GM21447 (cell line): ENCODE data around the gene RASSF7.
"Not testable (repeated sequence)": the region's sequence is repeated elsewhere in the genome, so short reads cannot be mapped to it uniquely, and the experiment has no call there.

ENCODE experiments used
- ATAC-seq: cut with Tn5 transposase; IDR thresholded peaks from one replicate; pipeline ENCODE4 v1.9.1; 2021; ENCODE audit not compliant: unreplicated experiment

Gene RASSF7

GRCh38 chr11:560305-561147 lies at the start of gene RASSF7, which contains the start of gene LMNTD2:
RASSF7 (plus strand) TSS chr11:560970; CDS start chr11:561769, 799 bp downstream.
LMNTD2 (minus strand) TSS chr11:560738; CDS start chr11:560716, 22 bp downstream.
- ATAC-seq: peak; percentile 62

- no peak for ATAC-seq
Measured at GRCh38 chr11:512761-513595, 47.8 kb upstream of the RASSF7 start.

GRCh38 chr11:514606-515005 lies 46.2 kb upstream of the RASSF7 start:
- no peak for ATAC-seq

GRCh38 chr11:515131-515530 lies 45.6 kb upstream of the RASSF7 start:
- ATAC-seq: no peak

GRCh38 chr11:516400-516799 lies 44.4 kb upstream of the RASSF7 start:
- ATAC-seq: no peak

- ATAC-seq: not testable (repeated sequence)
Measured at GRCh38 chr11:516918-517685, 43.7 kb upstream of the RASSF7 start.

GRCh38 chr11:518463-519202 lies 42.1 kb upstream of the RASSF7 start:
- ATAC-seq: peak; percentile 82

- no peak for ATAC-seq
Measured at GRCh38 chr11:520428-521176, 40.2 kb upstream of the RASSF7 start.

GRCh38 chr11:521177-521688 lies 39.5 kb upstream of the RASSF7 start:
- ATAC-seq: no peak

- no peak for ATAC-seq
Measured at GRCh38 chr11:526192-526591, 34.6 kb upstream of the RASSF7 start.

- ATAC-seq: no peak
Measured at GRCh38 chr11:528166-528814, 32.5 kb upstream of the RASSF7 start.

- no peak for ATAC-seq
Measured at GRCh38 chr11:528815-529727, 31.7 kb upstream of the RASSF7 start.

- ATAC-seq: no peak
Measured at GRCh38 chr11:529728-530411, 30.9 kb upstream of the RASSF7 start.

GRCh38 chr11:530960-531831 lies 29.6 kb upstream of the RASSF7 start:
- ATAC-seq: no peak

- ATAC-seq: no peak
Measured at GRCh38 chr11:531919-532526, 28.7 kb upstream of the RASSF7 start.

GRCh38 chr11:532527-532985 lies 28.2 kb upstream of the RASSF7 start:
- ATAC-seq: no peak
